HG02884 (cell line): ENCODE results near the gene KCNJ6.

Source experiments
- ATAC-seq: cut with Tn5 transposase; IDR thresholded peaks from one replicate; pipeline ENCODE4 v1.9.1; 2021; ENCODE audit warnings: mild to moderate bottlenecking, moderate library complexity; ENCODE audit not compliant: unreplicated experiment

The KCNJ6 gene

DNA sequence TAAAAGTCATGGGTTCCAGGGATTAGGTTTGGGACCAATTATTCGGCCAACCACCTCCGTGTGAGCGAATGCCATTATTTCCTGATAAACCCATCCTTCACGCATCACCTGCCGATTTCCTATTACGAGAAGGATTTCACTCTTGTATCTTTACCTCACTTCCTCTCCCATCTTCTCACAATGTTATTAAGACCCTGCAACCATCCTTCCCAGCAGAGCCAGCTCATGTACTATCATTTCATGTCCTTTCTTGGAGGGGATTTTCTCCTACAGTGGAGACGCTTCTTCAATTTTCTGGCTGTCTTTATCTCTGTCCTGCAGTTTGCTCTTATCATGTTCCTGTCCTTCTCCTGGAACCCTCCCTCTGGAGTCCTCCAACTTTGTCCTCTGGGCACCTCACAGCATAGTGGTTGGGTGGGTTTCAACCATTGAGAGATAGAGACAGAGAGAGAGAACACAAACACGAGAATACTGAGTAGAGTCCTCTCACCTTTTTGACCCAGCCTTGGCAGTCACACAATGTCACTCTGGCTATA, 357.5 kb downstream of the KCNJ6 start:
- no peak for ATAC-seq
